Colon (tissue), 2 donors: Measurements from ENCODE around the gene GMPS.
"Not testable (repeated sequence)": the region's sequence is repeated elsewhere in the genome, so short reads cannot be mapped to it uniquely, and the experiment has no call there.

Experiments
- FAIRE-seq: peaks from 2 replicates; lab custom pipeline; 2012; peaks lifted over from hg19 to GRCh38; lab: Jason Lieb, UNC
- donor health status: control.
- donor health status: control.

Gene GMPS

DNA sequence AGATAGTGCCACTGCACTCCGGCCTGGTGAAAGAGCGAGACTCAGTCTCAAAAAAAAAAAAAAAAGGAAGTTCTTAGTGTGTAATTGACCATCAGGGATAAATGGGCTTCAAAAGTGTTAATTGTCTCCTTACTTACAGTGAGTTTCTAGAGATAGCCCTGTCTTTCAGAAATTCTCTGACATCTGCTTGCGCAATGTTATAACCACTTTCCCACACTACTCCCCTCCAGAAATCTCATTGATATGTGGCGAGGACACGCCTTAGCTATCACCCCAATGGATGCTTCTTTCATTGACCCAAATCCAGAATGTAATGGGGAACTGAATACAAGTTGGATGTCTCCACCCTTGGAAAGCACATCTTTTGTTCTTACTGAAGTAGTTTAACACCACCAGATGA lies 70.9 kb downstream of the GMPS start:
- no peak for FAIRE-seq

- FAIRE-seq: no peak
Measured at GRCh38 chr3:155944081-155944480, 73.6 kb downstream of the GMPS start.

GRCh38 chr3:155946178-155946577 lies 75.7 kb downstream of the GMPS start:
- FAIRE-seq: no peak

DNA sequence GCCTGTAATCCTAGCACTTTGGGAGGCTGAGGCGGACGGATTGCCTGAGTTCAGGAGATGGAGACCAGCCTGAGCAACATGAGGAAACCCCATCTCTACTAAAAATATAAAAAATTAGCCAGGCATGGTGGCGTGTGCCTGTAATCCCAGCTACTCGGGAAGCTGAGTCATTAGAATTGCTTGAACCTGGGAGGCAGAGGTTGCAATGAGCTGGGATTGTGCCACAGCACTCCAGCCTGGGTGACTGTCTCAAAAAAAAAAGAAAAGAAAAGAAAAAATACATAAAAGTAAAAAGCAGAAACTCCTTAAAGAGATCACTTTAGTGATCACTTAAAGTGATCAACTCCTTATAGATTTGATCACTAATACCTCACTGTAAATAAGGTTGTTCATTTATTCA lies 78.0 kb downstream of the GMPS start:
- no peak for FAIRE-seq

DNA sequence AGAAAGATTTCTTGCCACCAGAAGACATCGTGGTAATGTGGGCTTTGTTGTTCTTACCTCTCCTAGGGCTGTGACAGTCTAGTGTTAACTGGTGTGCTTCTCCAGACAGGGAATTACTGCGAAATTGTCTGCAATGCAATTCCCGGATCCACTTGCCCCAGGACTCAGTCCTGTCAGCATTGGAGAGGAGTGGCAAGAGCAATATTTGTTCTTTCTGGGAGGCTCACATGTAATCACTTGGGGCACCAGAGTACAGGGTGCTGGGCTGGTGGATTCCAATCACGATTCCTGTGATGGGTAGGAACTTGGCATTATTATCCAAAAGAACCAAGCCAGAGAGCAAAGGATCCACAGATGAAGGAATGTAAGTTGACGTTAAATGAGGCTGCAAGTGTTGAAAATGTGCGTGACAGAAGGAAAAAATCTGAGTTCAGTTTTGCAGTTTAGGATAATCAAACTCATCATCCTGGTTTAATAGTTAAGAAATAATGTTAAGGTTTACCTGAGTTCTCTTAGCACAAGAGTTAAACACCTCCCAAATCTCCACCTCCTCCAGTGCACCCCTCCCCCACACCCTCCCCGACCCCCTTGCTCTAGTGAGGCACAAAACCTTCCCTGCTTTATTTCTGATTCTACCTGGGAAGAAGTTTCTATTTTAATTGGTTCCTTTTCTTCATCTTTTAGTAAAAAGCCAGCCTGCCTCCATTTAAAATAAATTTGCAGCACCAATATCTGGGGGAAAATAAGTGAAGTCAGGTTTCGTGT lies 79.2 kb downstream of the GMPS start:
- no peak for FAIRE-seq

DNA sequence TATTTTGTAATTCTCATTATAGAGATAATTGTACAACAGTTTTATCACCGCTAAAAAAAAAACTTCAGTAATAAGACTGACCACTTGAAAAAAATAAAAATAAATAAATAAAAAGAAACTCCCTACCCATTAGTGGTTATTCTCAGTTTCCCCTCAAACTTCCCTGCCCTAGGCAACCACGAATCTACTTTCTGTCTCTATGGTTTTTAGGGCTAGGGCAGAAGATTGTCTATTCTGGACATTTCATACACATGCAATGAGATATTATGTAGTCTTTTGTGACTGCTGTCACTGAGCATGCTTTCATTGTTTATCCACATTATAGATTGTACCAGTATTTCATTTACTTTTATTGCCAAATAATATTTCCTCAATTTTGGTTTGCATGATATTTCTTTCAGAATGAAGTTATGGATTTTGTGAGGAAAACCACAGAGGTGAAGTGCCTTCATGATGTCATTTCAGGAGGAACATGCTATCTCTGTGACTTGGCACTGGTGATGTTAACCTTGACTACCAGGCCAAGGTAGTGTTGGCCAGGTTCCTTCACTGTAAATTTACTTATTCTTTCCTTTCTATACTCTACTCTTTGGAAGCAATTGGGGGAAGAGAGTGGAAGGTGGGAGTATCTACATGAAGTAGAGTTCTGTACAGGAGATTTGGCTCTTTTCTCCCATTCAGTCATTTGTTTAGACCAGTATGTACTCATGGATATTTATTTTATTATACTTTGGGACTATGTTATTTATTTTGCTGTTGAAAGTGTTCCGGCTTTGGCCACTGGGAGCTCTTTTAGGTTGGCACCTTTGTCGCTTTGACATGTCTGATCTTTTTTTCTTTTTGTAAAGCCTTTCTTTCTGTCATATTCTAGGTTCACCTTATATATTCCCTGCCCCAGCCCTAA lies 86.3 kb downstream of the GMPS start:
- no peak for FAIRE-seq

DNA sequence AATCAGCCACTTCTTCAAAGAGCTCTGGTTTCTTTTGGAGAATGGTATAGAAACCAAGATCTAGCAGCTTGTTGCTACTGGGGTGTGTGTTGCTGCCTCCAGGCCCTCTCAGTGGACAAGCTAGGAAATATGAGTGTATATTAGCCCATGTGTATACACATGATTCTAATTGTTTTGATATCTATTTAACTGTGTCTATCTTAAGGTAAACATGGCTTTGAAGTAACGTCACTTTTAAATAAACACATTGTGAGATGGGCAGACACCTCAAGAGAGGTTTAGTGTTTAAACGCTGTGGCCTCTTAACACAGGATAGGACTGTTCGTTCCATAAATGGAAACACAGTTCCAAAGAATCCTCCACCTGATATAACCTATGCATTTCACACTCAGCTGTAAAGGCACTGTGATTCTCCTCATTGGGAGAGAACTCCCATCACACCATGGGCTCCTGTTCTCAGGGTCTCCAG lies 87.0 kb downstream of the GMPS start:
- FAIRE-seq: no peak

DNA sequence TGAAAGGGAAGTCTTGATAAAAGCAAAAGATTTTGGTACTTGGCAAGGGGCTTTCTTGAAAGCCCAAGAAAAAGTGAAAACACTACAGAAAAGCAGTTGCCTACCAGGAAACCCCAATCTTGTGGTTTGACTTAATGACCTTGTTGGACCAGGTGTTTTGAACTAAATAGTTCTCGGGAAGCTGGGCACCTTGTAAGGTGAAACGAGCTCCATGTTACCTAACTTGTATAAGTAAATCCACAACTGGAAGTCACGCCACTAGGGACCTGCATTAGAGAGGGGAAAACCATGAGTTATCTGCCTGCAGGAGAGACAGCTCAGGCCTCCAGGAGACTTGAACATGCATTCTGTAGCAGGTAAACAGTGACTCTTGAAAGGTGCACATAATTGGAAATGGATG lies 88.2 kb downstream of the GMPS start:
- FAIRE-seq: no peak

DNA sequence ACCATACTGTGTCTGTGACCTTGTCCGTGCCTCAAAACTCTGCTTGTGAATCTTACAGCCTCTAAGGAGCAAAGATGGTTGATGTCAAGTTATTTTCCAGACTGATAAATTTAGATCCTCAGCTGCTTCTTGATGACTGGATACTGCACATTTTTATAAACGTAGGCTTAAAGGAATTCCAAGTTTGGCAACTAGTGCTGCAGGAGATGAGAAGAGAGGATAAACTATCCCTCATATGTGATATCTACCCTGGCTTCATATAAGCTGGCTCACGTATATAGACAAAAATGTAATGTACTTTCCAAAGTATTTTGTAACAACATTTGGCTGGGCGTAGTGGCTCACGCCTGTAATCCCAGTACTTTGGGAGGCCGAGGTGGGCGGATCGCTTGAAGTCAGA lies 89.6 kb downstream of the GMPS start:
- FAIRE-seq: no peak

DNA sequence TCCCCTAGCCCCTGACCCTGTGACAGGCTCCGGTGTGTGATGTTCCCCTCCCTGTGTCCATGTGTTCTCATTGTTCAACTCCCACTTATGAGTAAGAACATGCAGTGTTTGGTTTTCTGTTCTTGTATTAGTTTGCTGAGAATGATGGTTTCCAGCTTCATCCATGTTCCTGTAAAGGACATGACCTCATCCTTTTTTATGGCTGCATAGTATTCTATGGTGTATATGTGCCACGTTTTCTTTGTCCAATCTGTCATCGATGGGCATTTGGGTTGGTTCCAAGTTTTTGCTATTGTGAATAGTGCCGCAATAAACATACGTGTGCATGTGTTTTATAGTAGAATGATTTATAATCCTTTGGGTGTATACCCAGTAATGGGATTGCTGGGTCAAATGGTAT lies 90.6 kb downstream of the GMPS start:
- FAIRE-seq: not testable (repeated sequence)

GRCh38 chr3:155963570-155963969 lies 93.1 kb downstream of the GMPS start:
- no peak for FAIRE-seq

GRCh38 chr3:155970398-155970797 lies 99.9 kb downstream of the GMPS start:
- no peak for FAIRE-seq

DNA sequence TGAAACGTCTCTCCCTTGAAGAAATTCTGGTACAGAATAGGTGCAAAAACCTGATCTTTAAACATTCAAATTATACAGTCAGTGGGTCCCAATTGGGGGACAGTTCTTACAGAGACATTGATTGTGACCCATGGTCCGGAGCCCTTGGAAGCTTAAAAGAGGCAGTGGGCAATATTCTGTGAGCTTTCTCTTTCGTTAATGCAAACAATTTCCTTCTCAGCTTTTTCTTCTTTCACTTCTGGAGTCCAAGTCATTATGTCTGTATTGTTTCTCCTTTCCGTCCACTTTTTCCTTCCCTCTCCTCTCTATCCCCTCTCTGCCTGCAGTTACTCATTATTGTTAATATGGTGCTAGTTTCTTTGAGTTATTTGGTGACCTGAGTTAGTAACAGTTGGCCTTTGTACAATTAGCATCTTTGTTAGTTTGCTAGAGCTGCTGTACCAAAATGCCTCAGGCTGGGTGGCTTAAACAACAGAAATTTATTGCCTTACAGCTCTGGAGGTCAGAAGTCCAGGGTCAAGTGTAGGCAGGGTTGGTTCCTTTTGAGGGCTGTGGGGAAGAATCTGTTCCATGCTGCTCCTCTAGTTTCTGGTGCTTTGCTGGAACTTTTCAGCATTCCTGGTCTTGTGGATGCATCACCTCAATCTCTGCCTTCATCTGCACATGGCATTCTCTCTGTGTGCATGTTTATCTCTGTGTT lies 102.6 kb downstream of the GMPS start:
- FAIRE-seq: no peak

DNA sequence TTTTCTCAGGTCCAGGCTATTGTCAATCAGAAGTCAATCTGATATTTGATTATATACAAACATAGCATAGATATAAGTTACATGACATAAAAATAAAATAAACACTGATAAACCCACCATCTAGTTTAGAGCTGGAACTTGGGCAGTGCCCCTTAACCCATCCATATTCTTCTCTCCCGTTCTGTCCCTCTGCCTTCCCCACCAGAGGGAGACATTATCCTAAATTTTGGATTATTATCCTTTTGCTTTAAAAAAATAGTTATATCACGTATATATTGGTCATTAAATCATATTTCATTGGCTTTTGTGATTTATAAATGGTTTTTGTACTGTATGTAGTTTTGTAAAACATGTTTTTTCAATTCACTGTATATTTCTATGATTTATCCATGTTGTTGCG lies 107.9 kb downstream of the GMPS start:
- FAIRE-seq: no peak

DNA sequence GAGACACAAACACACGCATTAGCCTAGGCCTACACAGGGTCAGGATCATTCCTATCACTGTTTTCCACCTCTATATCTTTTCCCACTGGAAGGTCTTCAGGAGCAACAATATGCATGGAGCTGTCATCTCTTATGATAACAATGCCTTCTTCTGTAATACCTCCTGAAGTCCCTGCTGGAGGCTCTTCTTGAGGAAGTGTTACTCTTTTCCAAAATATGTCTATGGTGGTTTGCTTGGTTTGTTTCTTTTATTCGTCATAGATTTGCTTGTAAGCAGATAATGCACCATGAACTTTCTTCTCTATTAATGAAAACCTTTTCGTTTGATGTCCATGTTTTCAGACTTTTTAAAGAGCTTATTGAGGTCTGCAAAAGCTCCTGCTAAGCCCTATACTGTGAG lies 109.3 kb downstream of the GMPS start:
- no peak for FAIRE-seq

GRCh38 chr3:155981669-155982068 lies 111.2 kb downstream of the GMPS start:
- FAIRE-seq: no peak

DNA sequence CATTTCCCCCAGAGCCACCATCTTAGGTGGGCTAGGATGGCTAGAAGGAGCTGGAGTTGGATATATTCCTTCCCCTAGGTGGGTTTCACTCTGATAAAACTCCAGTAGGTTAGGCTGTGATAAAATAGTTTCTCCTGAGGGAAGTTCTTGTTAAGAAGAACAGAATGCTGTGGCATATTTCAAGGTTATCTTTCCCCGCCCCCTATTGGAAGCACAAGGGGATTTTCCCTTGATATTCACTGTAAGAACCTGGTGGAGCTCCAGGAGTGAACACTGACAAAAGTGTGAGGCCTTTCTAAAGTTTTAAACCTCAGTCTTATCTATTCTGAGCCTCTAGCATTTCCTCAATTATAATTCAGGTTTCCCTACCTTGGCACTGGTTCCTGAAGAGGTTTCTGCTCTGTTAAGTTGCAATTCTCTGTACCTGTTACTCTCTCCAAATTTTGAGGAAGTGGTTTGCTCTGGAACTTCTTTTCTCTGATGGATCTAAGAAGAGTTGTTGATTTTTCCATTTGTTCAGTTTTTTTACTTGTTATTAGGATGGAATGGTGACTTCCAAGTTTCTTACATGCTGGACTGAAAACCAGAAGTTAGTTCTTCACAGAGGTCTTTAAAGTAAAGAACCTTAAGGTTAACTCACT lies 113.5 kb downstream of the GMPS start:
- FAIRE-seq: no peak

DNA sequence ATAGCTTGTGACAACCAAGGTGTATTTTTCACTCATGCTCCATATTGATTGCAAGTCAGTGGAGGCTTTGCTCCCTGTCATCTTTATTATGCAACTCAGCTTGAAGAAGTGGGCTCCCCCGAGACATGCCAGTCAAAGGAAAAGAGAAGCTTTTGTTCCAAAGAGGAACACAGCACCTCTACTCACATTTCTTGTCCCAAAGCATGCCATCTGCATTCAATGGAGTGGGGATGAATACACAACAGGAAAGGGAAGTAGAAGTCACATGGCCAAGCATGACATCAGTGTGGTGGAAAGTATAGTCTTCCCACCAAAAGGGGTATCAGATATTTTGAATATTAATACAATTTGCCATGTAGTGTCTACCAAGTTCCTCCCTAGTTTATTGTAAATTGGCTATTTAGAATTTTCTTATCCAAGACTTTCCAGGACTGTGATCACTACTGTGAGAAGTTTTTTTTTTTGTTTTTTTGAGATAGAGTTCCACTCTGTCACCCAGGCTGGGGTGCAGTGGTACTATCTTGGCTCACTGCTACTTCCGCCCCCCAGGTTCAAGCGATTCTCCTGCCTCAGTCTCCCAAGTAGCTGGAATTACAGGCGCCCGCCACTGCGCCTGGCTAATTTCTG lies 114.5 kb downstream of the GMPS start:
- no peak for FAIRE-seq

DNA sequence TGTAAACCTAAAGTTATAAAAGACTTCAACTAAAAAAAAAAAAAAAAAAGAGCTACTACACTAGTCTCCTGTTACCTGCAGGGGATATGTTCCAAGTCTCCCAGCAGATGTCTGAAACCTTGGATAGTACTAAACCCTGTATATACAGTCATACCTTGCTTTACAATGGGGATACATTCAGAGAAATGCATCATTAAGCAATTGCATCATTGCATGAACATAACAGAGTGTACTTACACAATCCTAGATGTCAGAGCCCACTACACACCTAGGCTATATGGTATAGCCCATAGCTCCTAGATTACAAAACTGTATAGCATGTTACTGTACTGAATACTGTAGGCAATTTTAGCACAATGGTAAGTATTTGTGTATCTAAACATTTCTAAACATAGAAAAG lies 119.1 kb downstream of the GMPS start:
- FAIRE-seq: no peak

GRCh38 chr3:155991212-155991611 lies 120.8 kb downstream of the GMPS start:
- FAIRE-seq: no peak

DNA sequence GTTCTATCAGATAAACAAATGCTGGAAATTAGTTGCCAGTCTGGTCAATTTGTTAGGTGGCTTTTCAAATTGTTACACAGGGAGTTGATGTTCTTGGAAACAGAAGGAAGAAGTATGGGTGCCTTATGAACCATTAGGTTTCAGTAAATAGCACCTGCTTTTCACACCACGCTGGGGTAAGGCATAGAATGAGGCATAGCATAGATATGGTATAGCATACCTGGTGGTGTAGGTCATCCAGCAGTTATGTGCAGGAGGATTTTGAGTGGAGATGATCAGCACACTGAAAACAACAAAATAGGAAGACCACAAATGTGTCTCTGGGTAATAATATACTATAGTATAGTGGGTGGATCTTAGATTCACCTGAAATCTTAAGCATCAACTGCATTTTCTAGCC lies 121.4 kb downstream of the GMPS start:
- no peak for FAIRE-seq
